HCT116 (cell line): Measurements from ENCODE around the gene PCDH18. TPM values are rescaled to one million over a fixed set of nuclear protein-coding genes. Genes with fewer than 3 reads are reported as not detected.

Experiments
- ATAC-seq: fragments of 200-7000 bp; cut with Tn5 transposase; 2 replicates; pipeline ENCODE4 v1.9.1; 2020; ENCODE audit warnings: mild to moderate bottlenecking, moderate library complexity
- BruUV-seq: library from RNA; stranded (reverse); fragments of 400-500 nt; replicated peaks from 2 replicates; lab custom pipeline; 2021; lab: Mats Ljungman, UMichigan
- CTCF ChIA-PET: fragments of 300-600 bp; sonication (Branson Sonifier 250); formaldehyde crosslinking; loops from one replicate; lab custom pipeline; 2021; ENCODE audit warnings: antibody characterized with exemption; lab: Charles Lee
- POLR2A ChIA-PET: fragments of 300-600, 350-600 bp; sonication (Branson Sonifier 250); formaldehyde crosslinking; loops from one replicate; lab custom pipeline; 2021; ENCODE audit warnings: antibody characterized with exemption; lab: Charles Lee
- RAD21 ChIA-PET, 2 experiments: fragments of 300-600 bp; sonication (Branson Sonifier 250); formaldehyde crosslinking; loops; one replicate each; lab custom pipeline; 2023; ENCODE audit warnings: low total read pairs in 2 of 2; ENCODE audit not compliant: uncharacterized antibody in 2 of 2, unreplicated experiment in 2 of 2, low non-redundant PET in 1 of 2; lab: Charles Lee
- DNase-seq: peaks from one replicate; pipeline ENCODE4 v3.0.0-alpha.2; 2010; ENCODE audit warnings: low read depth, low spot score
- H2AFZ ChIP-seq: fragments of 200-600 bp; shearing (Covaris generic), sonication (generic); 2 replicates; pipeline ENCODE4 v1.6.1; 2017; ENCODE audit warnings: low read depth, mixed run types, mixed read lengths, antibody characterized with exemption, low read length; ENCODE audit not compliant: poor library complexity, severe bottlenecking
- H3K27ac ChIP-seq: 2 replicates; pipeline ENCODE4 v1.5.1; 2012; ENCODE audit warnings: low read depth, low read length
- H3K27me3 ChIP-seq: fragments of 200-600 bp; sonication (generic); 2 replicates; pipeline ENCODE4 v1.6.1; 2016; ENCODE audit warnings: mixed run types, low read length, mixed read lengths; ENCODE audit not compliant: insufficient read depth
- H3K36me3 ChIP-seq, 2 experiments: fragments of 200-500 bp in 1 of 2; fragments of 200-600 bp in 1 of 2; sonication (Bioruptor generic) in 1 of 2; sonication (generic) in 1 of 2; 2 replicates each; pipeline versions ENCODE4 v1.5.1 to v1.6.1; 2014 to 2016; ENCODE audit warnings: low read length in 2 of 2, inconsistent platforms in 1 of 2, mixed read lengths in 1 of 2, mixed run types in 1 of 2; ENCODE audit not compliant: insufficient read depth in 2 of 2, control insufficient read depth in 1 of 2
- H3K4me1 ChIP-seq, 2 experiments: fragments of 200-600 bp in 1 of 2; sonication (generic) in 1 of 2; 2 replicates each; pipeline versions ENCODE4 v1.5.1 to v1.6.1; 2012 to 2017; ENCODE audit warnings: low read length in 2 of 2, inconsistent platforms in 1 of 2, mild to moderate bottlenecking in 1 of 2, mixed read lengths in 1 of 2, mixed run types in 1 of 2, moderate library complexity in 1 of 2; ENCODE audit not compliant: insufficient read depth in 2 of 2, control insufficient read depth in 1 of 2
- H3K4me2 ChIP-seq: fragments of 200-600 bp; sonication (generic); 2 replicates; pipeline ENCODE4 v1.6.1; 2017; ENCODE audit warnings: mixed run types, low read length, mixed read lengths
- H3K4me3 ChIP-seq, 2 experiments: fragments of 200-600 bp in 1 of 2; sonication (generic) in 1 of 2; replicated peaks in 1 of 2; 2 replicates each; pipeline ENCODE4 v1.5.1; 2011 to 2016; ENCODE audit warnings: low read length in 2 of 2, control low read depth in 1 of 2, low read depth in 1 of 2, mild to moderate bottlenecking in 1 of 2, mixed read lengths in 1 of 2, mixed run types in 1 of 2
- H3K79me2 ChIP-seq: fragments of 200-600 bp; sonication (generic); 2 replicates; pipeline ENCODE4 v1.6.1; 2017; ENCODE audit warnings: mild to moderate bottlenecking, mixed run types, low read length, moderate library complexity, mixed read lengths; ENCODE audit not compliant: insufficient read depth
- H3K9ac ChIP-seq: fragments of 200-600 bp; sonication (generic); 2 replicates; pipeline ENCODE4 v1.6.1; 2016; ENCODE audit warnings: low read length, mixed read lengths
- H3K9me2 ChIP-seq: fragments of 200-600 bp; sonication (generic), shearing (Covaris generic); 2 replicates; pipeline ENCODE4 v1.6.1; 2017; ENCODE audit warnings: mixed run types, mild to moderate bottlenecking, moderate library complexity; ENCODE audit not compliant: insufficient read depth
- H3K9me3 ChIP-seq, 2 experiments: fragments of 200-500 bp in 1 of 2; fragments of 200-600 bp in 1 of 2; sonication (Bioruptor generic) in 1 of 2; sonication (generic) in 1 of 2; 2 replicates each; pipeline ENCODE4 v1.6.1; 2014 to 2017; ENCODE audit warnings: low read length in 2 of 2, mixed read lengths in 2 of 2, inconsistent platforms in 1 of 2, low read depth in 1 of 2, mild to moderate bottlenecking in 1 of 2, mixed run types in 1 of 2, moderate library complexity in 1 of 2; ENCODE audit not compliant: control insufficient read depth in 1 of 2, insufficient read depth in 1 of 2
- H4K20me1 ChIP-seq: fragments of 200-600 bp; sonication (generic), shearing (Covaris generic); 2 replicates; pipeline ENCODE4 v1.6.1; 2017; ENCODE audit warnings: mixed run types, mild to moderate bottlenecking, moderate library complexity; ENCODE audit not compliant: insufficient read depth
- CBX3 ChIP-seq: IDR thresholded peaks from 2 replicates; pipeline ENCODE4 v1.6.1; 2012; ENCODE audit warnings: low read depth
- EZH2 ChIP-seq: fragments of 200-600 bp; sonication (generic); IDR thresholded peaks from 2 replicates; pipeline ENCODE4 v1.6.1; 2017; ENCODE audit warnings: antibody characterized with exemption, mixed run types
- EZH2phosphoT487 ChIP-seq: fragments of 200-600 bp; IDR thresholded peaks from 2 replicates; pipeline ENCODE4 v1.6.1; 2018; ENCODE audit warnings: antibody characterized with exemption, borderline replicate concordance
- FOSL1 ChIP-seq: IDR thresholded peaks from 2 replicates; pipeline ENCODE4 v1.6.1; 2012; ENCODE audit warnings: low read depth
- POLR2AphosphoS5 ChIP-seq: IDR thresholded peaks from 2 replicates; pipeline ENCODE4 v1.6.1; 2011; ENCODE audit warnings: mild to moderate bottlenecking, low read depth, low read length, moderate library complexity
- RAD21 ChIP-seq: IDR thresholded peaks from 2 replicates; pipeline ENCODE4 v1.6.1; 2012; ENCODE audit warnings: low read depth, mild to moderate bottlenecking
- REST ChIP-seq: IDR thresholded peaks from 2 replicates; pipeline ENCODE4 v1.6.1; 2012; ENCODE audit warnings: low read depth
- SIN3A ChIP-seq: IDR thresholded peaks from 2 replicates; pipeline ENCODE4 v1.6.1; 2012; ENCODE audit warnings: low read depth
- SP1 ChIP-seq: IDR thresholded peaks from 2 replicates; pipeline ENCODE4 v1.6.1; 2012; ENCODE audit warnings: low read depth
- YY1 ChIP-seq: IDR thresholded peaks from 2 replicates; pipeline ENCODE4 v1.6.1; 2011; ENCODE audit warnings: low read length, low read depth, moderate library complexity, mild to moderate bottlenecking; ENCODE audit not compliant: insufficient replicate concordance; ENCODE audit errors: extremely low read depth
- ZBTB33 ChIP-seq: IDR thresholded peaks from 2 replicates; pipeline ENCODE4 v1.6.1; 2011; ENCODE audit warnings: mild to moderate bottlenecking, low read length, moderate library complexity; ENCODE audit not compliant: insufficient replicate concordance; ENCODE audit errors: extremely low read depth
- ZFX ChIP-seq: fragments of 450-650 bp; IDR thresholded peaks from 2 replicates; pipeline ENCODE4 v1.6.1; 2017
- ZNF274 ChIP-seq: fragments of 200-500 bp; sonication (Bioruptor generic); IDR thresholded peaks from 2 replicates; pipeline ENCODE4 v1.6.1; 2014; ENCODE audit warnings: mild to moderate bottlenecking, low read depth, low read length, inconsistent platforms
- intact Hi-C: fragments of 100-400 bp; cut with micrococcal nuclease; formaldehyde crosslinking; loops from 2 replicates; pipeline ENCODE4 v1.10.0; 2022
- total RNA-seq: library from RNA; stranded (reverse); gene quantifications from one replicate; pipeline ENCODE4 v1.2.1, GENCODE V29; 2021; ENCODE audit not compliant: unreplicated experiment

PCDH18 gene
- total RNA-seq, 1 experiment from 2014 or later = 0.17 TPM

GRCh38 chr4:137543198-137543597 is 10.9 kb upstream of the PCDH18 start:
- Histone ChIP-seq H4K20me1 (no peaks in the 10 kb centered on the region), H3K79me2 (no peaks in the 10 kb centered on the region), H3K27me3 (no peaks in the 10 kb centered on the region), H2AFZ (no peak overlapping the region), H3K9ac (no peak overlapping the region), H3K4me1 (peaks cover 0 to 6% of the 10 kb centered on the region in 2 experiments; a peak in 2 of 4 replicates), H3K9me3 (no peaks in the 10 kb centered on the region), H3K27ac (no peak overlapping the region), H3K36me3 (no peaks in the 10 kb centered on the region), H3K4me3 (no peak overlapping the region), H3K9me2 (no peaks in the 10 kb centered on the region), H3K4me2 (no peak overlapping the region)
- ChIA-PET CTCF (no interaction called here), RAD21 (no interaction called here), POLR2A (no interaction called here)
- no TSS peak for BruUV-seq
- ATAC-seq (no peak), DNase-seq (no peak)
- intact Hi-C loops = no loop called here
- no peak for TF ChIP-seq SIN3A
- TF ChIP-seq CBX3 = no peak
- no peak for TF ChIP-seq EZH2phosphoT487
- TF ChIP-seq REST = no peak
- TF ChIP-seq RAD21 = no peak
- no peak for TF ChIP-seq SP1
- TF ChIP-seq ZFX = no peak
- TF ChIP-seq ZNF274 = no peak
- no peak for TF ChIP-seq EZH2
- no peak for TF ChIP-seq POLR2AphosphoS5
- no peak for TF ChIP-seq ZBTB33
- no peak for TF ChIP-seq FOSL1
- no peak for TF ChIP-seq YY1
